ENCODE results near the gene NUMA1.

The NUMA1 gene

DNA sequence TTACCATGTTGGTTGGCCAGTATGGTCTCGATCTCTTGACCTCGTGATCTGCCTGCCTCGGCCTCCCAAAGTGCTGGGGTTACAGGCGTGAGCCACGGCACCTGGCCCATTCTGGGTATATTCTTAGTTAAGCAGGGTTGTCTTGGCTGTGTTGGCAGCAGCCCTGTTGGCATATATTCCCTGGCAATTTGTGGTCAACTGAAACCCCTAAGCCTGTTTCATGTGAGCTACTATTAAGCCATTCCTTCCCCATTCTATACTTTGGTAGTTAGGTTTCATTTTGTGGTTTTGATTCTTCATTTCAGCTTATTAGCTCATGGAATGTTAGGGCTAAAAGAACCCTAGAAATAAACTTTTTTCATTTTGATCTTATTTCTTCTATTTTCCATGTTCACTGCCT, 103.8 kb downstream of the NUMA1 start:
- DNase-seq (ENCODE audit: low read depth) = no peak

DNA sequence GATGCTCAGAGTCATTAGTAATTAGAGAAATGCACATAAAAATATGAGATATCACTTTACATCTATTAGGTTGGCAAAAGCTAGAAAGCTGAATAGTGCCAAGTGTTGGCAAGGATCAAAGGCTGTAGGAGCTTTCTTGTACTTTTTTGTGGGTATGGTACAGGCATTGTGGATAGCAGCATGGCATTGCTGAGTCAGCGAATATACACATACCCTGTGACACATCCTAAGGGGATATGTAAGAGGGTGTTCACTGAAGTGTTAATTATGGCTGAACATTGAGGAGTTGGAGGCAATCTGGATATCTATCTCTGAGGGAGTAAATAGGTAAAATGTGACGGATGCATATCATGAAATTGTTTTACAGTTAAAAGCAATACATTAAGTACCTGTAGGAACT, 108.7 kb downstream of the NUMA1 start:
- no peak for DNase-seq (ENCODE audit: low read depth)

DNA sequence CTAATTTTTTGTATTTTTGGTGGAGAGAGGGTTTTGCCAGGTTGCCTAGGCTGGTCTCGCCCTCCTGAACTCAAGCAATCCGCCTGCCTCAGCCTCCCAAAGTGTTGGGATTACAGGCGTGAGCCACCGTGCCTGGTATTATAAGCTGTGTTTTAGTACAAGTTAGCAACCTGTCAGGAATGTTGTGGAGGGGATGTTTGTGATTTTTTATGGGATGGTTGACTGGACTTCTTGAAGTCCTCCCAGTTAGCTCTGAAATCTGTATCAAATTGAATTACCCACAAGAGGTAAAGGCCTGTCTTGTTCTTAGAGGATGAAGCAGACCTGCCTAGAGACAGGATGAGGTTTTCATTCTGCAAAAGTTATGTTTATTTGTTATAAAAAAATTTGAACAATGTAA, 115.7 kb downstream of the NUMA1 start:
- peak; percentile 11 for DNase-seq (ENCODE audit: low read depth)

GRCh38 chr11:71963468-71963867, 116.9 kb downstream of the NUMA1 start:
- DNase-seq (ENCODE audit: low read depth) = no peak

DNA sequence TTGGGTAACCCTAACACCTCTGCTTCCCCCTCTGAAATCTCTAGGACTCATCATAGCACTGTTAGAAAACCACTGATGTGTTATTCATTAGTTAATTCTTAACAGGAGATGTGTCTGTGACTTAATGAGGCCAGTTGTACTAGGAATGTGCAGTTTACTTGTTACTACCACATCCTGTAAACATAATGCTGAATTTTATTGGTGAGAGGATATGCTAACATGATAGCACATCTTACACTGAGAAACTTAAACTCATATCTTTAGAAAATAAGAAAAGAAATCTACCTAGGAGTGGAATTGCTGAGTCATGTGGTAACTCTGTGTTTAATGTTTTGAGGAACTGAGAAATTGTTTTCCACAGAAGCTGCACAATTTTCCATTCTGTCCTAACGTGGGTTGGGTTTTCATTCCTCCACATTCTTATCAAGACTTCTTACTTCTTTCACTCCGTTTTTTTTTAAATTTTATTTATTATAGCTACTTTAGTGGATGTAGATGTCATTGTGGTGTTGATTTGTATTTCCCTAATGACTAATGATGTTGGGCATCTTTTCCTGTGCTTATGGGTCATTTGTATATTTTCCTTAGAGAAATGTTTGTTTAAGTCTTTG, 117.8 kb downstream of the NUMA1 start:
- DNase-seq (ENCODE audit: low read depth) = peak; percentile 71

DNA sequence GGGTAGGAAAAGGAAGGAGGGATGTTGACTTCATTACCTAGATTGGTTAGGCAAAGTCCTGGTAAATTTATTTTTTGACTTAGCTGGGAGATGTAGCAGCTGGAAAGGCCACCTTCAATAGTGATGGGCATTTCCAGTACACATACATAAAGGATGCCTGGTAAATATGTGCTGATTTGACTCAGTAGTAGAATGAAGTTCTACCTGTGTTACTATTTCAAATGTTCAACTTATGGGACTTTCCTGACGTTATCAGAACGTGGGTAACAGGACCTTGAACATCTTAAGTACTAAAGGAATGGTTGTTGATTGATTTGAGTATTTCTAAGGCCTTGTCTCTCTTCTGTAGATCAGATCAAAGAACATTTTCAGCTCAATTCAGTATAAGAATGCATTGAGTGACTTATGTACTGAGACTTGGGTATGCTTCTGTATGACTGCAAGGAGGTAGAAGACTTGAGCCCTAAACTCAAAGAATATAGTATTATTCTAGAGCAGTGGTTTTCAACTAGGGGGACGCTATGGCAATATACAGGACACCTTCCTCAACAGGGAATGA, 124.4 kb downstream of the NUMA1 start:
- no peak for DNase-seq (ENCODE audit: low read depth)

Measured in EH (cell line).